ENCODE measurements around the gene PLEK.
"Not testable (repeated sequence)": the region's sequence is repeated elsewhere in the genome, so short reads cannot be mapped to it uniquely, and the experiment has no call there.

PLEK gene

DNA sequence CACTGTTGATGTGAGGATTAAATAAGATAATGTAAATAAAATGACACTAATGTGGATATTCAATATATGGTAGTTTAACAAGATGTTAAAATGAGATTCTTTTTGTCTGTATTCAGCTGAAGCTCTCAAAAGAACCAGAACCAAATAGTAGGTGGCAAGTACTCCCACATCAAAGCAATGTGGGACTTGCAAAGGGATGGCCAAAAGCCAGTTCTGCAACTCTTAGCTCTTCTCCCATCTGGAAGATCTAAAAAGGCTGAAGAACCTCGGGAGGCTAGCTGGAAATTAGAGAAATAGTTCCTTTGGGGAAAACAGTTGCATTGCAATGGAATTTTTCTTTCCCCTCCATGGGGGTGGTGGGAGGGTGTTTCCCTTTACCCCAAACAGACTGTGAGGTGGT is 53.3 kb downstream of the PLEK start:
- DNase-seq, result no peak

DNA sequence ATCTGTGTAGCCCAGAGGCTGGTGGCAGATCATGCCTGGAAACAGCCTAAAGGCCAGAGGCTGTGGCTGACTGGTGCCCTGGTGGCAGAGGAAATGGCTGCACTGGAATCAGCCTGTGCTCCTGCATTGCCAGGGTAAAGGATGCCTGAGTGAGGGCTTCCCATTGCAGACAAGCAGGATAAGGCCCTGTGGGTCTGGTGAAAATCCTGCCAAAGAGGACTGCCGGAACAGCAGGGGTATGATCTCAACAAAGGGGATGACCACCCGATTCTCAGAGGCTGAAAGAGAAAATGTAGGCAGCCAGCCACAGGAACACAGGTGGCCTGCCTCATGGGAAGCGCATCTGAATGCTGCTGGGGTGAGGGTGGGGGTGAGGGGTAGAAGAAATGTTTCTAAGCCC is 53.8 kb downstream of the PLEK start:
- no peak for DNase-seq

DNA sequence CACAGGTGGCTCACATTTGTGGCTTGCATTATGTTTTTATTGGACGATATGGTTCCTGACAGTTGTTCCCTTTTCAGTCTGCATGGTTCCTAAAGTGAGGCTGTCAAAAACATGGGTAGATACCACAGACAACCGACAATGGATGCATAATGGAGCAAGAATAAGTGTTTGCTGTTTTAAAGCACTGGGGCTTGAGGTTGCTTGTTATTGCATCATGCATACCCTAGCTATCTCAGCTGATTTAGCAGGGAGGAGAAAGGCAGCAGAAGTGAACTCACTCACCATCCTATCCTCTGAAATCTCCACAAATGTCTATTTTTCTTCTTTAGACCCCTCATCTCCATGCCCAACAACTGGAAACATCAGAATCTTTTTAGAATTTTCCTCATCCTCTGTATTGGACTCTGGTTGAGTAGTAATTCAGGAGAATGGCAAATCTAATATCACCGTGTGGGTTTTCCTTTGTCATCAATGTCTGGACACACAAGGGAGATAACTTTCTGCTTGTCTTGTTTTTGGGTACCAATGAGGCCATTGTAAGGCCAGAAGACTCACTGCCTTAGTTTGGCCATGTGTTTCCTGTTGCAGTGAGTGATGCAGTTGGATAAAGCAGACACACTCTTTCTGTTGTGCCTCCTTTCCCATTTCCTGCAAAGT is 55.3 kb downstream of the PLEK start:
- no peak for DNase-seq

DNA sequence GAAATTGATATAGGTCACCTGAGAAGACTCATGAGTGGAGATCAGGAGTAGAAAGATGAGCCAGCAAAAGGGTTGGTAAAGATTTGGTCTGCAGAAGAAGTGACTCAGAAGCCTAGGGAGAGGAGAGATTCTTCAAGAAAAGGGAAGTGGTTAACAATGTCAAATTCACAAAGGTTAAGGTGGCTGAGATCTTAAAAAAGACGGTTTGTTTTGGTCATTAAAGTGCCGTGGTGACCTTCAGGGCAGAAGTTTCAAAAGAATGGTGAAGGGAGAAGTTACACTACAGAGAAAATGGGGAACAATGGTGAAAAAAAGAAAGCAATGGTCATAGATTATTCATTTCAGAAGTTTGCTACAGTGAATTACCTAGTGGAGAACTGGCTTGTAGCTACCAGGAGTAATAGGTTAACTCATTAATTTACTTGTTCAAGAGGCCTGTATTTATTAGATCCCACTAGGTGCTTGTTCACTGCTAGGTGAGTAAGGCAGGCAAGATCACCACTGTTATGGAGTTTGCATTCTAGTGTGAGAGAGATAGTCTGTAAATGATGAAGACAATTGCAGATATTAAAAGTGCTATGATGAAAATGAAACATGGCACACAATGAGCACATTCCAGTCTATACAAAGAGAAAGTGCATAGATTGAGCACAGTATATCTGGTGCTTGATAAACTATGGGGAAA is 59.0 kb downstream of the PLEK start:
- DNase-seq, result no peak

DNA sequence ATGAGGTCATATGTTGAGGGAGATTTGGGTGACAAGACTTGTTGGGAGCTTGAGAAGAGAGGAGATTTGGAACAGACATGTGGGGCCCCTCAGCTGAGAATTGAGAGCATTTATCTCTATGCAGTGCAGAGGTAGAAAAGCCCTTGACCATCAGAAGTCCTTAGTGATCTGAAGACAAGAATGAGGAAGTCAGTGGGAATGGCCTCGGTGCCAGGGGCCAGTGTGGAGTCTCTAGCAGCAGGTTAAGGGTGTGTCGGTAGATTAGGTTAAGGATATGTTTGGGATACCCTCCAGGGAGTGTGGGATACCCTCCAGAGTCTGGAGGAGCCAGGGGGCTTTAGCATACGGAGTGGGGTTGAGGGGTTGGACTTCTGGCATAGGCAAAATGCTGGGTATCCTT is 60.4 kb downstream of the PLEK start:
- no peak for DNase-seq

DNA sequence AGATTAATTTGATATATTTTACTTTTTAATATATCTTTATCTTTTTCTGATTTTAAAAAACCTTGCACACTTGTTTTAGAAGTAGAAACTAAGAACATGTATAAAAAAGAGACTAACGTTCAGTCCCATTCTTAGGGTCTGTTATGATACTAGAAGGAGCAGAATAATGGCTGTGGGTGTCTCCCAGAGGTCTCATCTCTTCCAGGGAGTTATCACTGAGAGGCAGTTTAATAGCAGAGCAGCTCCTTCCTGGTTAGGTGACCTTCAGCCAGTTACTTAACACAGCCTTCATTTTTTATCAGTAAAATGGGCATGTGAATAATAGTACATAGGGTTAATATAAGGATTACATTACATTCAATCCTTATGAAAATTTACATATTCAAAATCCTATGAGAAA is 61.4 kb downstream of the PLEK start:
- DNase-seq, result no peak

DNA sequence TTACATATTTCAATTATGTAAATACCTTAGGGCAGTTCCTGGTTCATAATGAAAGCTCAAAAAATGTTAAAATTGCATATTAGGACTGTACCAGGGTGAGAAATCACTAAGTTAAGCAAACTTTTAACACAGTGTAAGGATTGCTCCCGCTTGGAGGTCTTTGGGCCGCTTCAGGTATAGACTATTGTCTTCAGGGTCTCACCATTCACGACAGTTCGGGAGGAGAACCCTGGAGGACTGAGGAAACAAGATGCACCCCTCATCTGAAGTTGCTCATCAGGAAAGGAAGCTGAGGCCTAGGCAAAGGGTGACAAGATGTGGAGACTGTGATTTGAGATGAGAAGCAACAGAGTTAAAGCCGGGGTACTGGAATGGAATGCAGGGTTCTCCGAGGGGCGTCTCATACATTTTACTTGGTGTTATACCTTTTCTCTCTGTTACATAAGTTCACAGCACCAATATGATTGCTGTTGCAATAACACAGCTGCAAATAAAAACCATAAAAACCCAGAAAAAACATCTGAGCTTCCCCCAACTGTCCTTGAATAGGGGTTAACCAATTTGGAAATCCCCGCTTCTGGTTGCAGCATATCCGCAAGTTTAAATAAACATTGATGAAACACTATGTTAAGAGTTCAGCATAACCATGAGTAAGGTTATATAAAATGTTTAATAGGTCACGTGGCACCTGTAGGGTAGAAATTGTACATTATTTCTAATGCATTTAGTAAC is 61.9 kb downstream of the PLEK start:
- no peak for DNase-seq

DNA sequence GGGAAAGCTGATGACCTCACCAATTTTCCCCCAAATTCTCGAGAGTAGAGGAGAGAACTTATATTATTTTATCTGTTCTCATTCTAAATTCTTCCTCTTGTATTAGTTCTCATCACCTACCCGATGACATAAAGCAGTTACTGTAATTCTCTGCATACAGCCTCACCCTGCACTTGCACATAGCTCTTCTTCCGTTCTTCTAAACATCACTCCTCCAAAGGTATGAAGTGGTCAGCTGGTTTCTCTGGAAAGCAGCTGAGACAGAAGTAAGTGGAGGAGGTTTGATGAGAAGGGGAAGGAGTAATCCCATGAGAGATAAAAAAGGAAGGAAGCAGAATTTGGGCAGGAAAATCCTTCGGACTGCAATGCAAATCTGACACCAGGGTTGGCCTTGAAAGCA is 63.0 kb downstream of the PLEK start:
- DNase-seq, result no peak

DNA sequence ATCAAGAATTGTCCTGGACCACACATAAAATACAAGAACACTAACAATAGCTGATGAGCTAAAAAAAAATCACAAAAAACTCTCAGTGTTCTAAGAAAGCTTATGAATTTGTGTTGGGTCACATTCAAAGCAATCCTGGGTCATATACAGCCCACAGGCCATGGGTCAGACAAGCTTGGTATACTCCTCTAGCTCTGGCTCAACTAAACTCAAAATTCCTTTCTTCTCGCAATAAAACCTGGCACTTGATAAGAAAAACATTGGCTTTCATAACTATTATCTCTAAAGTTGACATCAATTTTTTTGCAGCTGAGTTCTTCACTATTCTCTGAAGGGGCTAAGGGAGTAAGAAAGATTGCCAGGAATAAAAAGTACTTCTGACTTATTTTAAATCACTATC is 63.7 kb downstream of the PLEK start:
- no peak for DNase-seq

DNA sequence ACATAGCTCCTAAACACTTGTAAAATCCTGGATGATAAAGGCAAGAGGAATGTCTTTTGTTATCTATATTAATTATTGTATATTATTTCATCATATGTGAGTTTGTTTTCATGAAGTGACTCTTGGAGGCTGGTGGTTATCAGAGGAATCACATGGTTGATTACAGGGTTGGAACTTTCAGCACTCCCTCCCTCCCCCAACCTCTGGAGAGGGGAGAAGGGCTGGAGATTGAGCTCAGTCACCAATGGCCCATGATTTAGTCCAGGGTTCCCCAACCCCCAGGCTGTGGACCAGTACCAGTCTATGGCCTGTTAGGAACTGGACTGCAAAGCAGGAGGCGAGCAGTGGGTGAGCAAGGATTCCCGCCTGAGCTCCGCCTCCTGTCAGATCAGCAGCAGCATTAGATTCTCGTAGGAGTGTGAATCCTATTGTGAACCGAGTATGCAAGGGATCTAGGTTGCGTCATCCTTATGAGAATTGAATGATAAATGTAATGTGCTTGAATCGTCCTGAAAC is 64.3 kb downstream of the PLEK start:
- no peak for DNase-seq

DNA sequence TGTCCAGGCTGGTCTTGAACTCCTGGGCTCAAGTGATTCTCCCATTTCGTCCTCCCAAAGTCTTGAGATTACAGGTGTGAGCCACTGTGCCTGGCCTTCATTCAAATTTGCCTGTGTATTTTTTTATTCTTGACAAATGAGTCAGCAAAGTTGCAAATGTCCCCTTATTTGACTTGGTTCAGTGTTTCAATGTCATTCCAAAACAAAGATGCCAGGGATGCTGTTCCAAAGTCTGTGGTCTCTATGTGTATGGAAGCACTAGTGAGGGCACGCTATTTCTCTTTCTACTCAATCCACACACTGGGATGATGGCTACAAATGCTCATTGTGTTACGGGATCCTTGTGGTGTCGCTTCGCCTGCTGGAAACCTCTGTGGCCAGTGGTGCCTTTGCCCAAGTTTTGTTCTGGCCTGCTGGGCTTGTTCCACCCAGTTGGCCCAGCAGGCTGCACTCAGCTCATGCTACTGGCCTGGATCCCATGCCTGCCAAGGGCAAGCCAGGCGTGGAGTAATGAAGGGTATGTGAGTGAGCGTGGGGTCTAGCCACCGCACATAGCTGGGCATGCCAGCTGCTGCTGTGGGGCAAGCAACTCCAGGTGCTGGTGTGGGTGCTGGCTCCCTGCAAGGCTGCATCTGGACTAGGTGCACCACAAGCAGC is 66.4 kb downstream of the PLEK start:
- DNase-seq, result no peak

DNA sequence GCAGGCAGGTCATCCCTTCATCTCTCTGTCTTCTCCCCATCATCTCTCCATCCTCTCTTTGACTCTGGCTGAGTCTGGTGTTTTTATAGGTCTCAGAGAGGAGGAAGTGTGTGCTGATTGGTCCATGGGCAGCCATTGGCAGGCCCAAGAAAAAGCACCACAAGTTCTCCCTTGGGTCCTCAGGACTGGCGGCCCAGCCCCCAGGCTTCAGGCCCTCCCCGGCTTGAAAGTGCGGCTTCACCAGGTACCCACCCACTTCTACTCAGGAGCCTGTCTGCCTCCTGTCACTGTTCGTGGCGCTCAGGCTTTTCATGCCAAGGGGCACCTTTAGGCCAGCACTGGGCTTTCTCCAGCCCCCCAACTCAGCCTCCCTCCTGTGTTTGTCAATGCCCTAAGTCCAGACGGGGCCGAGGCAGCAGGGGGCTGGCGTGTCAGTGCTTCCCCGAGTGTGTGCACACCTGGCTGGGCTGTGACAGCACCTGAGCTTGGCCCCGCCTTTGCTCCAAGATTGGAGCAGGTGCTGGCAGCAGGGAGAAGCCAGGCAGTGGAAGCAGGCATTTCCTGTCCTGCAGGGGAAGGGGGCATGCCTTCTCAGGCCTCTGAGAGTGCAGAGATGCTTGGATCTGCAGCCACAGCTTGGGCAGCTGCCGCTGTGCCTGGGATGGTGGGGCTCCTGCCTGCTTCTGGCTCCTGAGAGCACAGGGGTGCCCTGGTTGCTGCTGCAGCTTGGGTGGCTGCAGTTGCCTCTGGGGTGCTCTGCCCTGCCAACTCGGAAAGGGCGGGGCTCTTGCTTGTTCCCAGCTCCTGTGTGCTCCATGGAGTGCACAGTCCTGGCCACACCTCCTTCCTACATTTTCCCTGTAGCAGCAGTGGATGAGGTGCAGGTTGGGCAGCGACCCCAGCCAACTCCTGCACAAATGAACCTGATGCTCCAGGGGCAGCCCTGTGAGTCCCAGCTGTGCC is 67.9 kb downstream of the PLEK start:
- DNase-seq, result no peak

DNA sequence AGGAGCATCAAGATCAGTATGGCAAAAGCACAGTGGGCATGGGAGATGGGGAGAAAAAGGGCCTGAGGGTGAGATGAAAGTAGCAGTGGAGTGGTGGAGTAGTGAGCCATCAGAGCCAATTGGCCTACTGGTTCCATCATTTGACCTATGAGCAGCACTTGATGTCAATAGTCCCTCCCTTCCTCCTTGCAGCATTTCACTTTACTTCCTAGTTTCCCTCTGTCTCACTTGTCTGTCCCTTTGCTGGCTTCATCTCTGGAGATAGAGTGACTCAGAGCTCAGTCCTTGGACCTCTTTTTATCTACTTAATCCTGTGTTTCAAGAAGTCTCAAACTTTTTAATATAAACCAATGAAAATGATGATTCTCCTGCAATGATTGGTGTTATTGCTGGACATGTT is 69.9 kb downstream of the PLEK start:
- no peak for DNase-seq

DNA sequence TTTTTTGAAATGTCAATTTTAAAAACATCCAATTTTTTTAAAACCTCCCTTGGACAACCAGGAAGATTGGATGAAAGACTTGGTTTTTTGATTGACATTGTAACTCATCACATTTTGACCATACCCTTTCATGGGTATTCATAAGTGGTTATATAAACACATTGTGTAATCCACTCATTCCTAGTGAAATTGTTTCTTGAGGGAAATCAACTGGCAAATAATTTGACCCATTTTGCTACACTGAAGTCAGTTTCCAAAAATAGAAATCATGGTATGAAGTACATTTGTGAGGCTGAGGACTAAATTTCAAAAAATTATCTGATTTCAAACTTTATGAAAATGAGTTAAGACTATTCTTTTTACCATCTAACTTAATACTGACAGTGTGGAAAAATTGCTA is 70.5 kb downstream of the PLEK start:
- DNase-seq, result no peak

DNA sequence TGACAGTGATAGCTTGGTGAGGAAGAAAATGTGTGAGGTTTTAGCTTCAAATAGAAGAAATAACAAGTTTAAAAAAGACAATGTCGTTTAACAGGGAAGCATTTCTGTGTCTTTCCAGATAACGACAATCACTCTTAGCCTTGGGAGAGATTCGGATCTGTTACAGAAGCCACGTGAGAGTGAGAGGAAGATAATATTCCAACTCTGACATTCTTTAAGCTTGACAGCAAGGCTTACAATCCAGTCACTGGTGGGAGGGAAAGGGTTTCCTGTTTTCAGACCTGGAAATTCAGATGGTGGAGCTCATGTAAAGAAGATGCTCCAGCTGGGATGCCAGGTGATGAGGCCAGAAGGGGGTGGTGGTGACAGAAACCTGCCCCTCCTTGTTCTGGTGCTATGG is 71.2 kb downstream of the PLEK start:
- no peak for DNase-seq

DNA sequence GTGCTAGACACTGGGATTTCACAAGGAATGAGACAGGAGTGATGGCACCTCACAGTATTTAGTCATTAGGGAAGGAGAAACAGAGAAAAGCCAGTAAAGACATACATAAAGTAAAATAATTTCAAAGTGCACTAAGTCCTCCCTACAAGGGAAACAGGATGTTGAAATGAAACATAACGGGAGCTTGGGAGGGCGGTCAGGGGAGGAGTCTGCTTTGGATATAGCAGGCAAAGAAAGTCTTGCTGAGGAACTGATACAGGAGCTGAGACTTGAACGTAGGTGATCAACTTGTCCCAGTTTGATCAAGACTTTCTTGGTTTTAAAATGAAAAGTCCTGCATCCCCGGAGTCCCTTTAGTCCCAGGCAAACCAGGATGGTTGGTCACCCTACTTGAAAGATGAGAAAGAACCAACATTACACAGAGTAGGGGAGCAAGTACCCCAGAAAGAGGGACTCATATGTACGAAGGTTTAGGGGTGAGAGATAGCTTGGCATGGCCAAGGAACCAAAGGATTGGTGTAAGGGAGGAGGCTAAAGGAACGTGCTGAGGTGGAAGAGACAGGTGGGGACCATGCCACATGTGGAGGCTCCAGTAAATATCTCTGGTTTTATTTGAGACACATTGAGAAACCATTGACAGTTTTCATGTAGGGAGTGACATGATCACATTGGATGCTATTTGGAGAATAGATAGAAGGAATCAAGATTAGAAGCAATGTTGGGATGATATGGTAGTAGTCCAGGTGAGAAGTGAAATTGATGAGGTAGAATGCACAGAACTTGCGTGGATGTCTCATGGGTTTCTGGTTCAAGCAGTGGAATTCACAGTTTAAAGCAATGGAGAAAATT is 73.6 kb downstream of the PLEK start:
- no peak for DNase-seq

DNA sequence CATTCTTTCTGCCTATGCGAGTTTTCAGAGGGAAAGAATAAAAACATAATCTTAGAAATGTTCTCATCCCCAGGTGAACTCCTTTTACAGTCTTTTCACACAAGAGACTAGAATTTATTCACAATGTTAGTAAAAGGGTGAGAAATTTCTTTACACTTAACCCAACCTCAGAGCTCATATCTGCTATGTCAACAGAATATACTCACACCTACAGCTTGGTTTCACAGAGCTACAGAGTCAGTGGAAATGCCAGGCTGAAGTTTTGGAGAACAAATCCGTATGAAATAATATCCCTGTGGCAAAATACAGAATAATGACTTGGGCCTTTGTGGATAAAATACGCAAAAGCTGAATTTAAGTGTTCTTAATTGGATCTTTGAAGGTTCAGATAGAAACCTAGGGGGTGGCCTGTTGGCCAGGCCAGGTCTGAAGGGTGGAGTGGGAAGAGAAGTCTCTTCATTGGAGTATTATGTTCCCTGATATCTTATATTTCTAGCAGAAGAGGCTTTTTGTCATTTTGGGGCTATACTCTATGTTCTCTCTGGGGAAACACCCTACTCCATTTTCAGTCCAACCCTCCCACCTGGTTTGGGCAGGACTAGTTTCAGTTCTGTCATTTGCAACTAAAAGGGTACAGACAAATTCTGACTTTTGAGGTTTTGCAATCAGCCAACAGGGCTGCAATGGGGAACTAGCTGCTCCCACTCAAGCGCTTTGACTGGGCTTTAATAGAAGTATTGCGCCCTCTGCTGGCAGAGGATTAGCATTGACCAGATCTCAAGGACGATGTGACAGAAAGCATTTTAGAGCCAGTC is 76.3 kb downstream of the PLEK start:
- DNase-seq, result peak; percentile 86

DNA sequence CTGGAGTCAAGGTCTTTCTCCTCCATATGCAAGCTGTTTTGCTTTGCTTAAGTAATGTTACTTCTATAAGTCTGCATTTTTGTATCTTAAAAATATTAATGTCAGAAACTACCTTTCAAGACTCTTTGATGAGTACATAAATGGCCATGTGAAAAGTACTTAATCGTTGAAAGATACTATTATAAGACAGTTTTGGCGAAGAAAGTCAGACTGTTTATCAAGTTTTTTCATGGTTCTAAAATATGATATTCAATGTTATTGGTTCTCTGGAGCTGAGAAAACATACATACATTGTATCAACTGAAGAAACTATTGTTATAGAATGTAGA is 76.9 kb downstream of the PLEK start:
- DNase-seq, result no peak

DNA sequence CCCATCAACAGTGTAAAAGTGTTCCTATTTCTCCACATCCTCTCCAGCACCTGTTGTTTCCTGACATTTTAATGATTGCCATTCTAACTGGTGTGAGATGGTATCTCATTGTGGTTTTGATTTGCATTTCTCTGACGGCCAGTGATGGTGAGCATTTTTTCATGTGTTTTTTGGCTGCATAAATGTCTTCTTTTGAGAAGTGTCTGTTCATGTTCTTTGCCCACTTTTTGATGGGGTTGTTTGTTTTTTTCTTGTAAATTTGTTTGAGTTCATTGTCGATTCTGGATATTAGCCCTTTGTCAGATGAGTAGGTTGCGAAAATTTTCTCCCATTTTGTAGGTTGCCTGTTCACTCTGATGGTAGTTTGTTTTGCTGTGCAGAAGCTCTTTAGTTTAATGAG is 81.3 kb downstream of the PLEK start:
- DNase-seq, result not testable (repeated sequence)
